AG10803 (cell line): Measurements from ENCODE around the gene PHF3.
"Not testable (repeated sequence)": the region's sequence is repeated elsewhere in the genome, so short reads cannot be mapped to it uniquely, and the experiment has no call there.

ENCODE experiments used
- DNase-seq: peaks from one replicate; pipeline ENCODE4 v3.0.0; 2010; ENCODE audit warnings: low read depth
- H3K4me3 ChIP-seq: 2 replicates; pipeline ENCODE4 v1.5.1; 2011; ENCODE audit warnings: mild to moderate bottlenecking, low read length, control low read depth
- TF ChIP-seq, protein P1 (sequence below): conservative IDR thresholded peaks from 2 replicates; pipeline ENCODE4 v1.5.1; 2011; ENCODE audit warnings: mild to moderate bottlenecking, low read length, control low read depth, inconsistent platforms

PHF3 gene

DNA sequence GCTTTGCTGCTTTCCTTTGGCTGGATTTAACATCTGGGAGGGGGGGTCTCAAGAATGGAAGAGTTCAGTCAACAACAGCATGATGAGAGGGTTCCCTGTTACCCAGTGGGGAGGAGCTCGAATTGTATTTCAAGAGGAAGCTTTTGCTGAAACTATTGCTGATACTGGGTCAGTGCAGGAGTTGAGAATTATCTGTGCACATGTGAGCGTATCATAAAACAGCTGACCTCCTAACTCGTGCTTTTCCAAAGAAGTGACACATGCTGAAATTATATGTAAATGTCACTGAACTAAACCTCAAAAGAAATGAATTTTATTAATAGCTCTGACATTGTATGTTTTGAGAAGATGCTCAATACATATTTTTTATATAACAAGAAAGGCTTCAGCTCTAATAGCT, 96.3 kb downstream of the PHF3 start:
- no peak overlapping the region for H3K4me3 ChIP-seq
- TF ChIP-seq, protein P1, sequence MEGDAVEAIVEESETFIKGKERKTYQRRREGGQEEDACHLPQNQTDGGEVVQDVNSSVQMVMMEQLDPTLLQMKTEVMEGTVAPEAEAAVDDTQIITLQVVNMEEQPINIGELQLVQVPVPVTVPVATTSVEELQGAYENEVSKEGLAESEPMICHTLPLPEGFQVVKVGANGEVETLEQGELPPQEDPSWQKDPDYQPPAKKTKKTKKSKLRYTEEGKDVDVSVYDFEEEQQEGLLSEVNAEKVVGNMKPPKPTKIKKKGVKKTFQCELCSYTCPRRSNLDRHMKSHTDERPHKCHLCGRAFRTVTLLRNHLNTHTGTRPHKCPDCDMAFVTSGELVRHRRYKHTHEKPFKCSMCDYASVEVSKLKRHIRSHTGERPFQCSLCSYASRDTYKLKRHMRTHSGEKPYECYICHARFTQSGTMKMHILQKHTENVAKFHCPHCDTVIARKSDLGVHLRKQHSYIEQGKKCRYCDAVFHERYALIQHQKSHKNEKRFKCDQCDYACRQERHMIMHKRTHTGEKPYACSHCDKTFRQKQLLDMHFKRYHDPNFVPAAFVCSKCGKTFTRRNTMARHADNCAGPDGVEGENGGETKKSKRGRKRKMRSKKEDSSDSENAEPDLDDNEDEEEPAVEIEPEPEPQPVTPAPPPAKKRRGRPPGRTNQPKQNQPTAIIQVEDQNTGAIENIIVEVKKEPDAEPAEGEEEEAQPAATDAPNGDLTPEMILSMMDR, result no peak
- DNase-seq, result no peak

DNA sequence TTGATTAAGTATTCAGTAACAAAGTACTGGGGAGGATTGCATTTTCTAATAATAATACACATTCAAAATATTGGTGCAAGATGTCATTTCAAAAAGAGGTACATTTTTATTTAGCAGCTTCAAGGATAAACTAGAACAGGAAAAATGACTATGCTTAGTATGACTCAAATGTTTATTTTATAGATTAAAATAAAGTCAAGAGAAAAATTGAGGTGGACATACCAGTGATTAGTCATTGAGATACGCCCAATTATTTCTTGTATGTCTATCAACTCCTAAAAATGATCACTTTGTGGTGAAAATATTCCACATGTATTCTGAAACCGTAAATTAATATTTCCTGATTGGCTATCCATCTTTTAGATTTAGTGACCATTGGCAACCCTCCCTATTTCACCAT, 96.7 kb downstream of the PHF3 start:
- no peak overlapping the region for H3K4me3 ChIP-seq
- no peak for DNase-seq
- TF ChIP-seq, protein P1, result no peak

- no peak for DNase-seq
- H3K4me3 ChIP-seq, result no peak overlapping the region
- TF ChIP-seq, protein P1, result no peak
Observed at GRCh38 chr6:63734923-63735322, 99.3 kb downstream of the PHF3 start.

- H3K4me3 ChIP-seq, DNase-seq: not testable (repeated sequence)
Observed at GRCh38 chr6:63738190-63738589, 102.6 kb downstream of the PHF3 start.

DNA sequence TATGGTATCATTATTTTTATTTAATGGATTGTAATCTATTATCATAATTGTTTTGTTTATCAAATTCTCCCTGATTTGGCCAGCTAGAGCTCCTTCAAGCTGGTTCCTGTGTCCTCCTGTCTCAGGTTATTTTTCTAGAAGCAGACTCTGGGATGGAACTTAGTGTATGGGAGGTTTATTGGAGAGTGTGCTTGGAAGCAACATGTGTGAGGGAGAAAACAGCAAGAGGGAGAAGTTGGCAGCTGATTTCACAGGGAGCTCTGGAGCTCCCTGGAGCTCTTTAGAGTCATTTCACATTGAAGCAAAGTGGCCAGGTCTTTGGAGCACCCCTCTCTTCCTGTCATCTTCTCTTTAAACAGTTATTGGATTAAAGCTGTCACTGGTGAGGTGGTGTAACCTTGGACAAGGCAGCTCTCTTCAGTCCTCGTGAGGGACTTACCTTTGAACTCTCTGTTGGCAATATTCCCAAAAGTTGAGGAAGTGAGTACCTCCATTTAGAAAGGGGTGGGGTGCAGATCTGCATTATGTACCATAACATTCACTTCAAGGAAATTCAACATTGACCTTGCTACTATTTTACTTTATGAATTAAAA, 103.6 kb downstream of the PHF3 start:
- DNase-seq, result no peak
- H3K4me3 ChIP-seq, result no peak overlapping the region
- TF ChIP-seq, protein P1, result no peak

- H3K4me3 ChIP-seq, result no peak overlapping the region
- TF ChIP-seq, protein P1, result no peak
- peak; percentile 49 for DNase-seq
Observed at GRCh38 chr6:63740709-63741108, 105.1 kb downstream of the PHF3 start.

- no peak overlapping the region for H3K4me3 ChIP-seq
- DNase-seq, result no peak
- TF ChIP-seq, protein P1, result no peak
Observed at GRCh38 chr6:63742060-63742459, 106.5 kb downstream of the PHF3 start.

- TF ChIP-seq, protein P1, result no peak
- H3K4me3 ChIP-seq, result no peak overlapping the region
- no peak for DNase-seq
Observed at GRCh38 chr6:63743691-63744090, 108.1 kb downstream of the PHF3 start.
